Body of pancreas (tissue), 4 donors: ENCODE measurements around the gene MEG3.

Experiments
- CTCF ChIP-seq, 7 experiments: fragments of 450-650 bp in 4 of 7; fragments of 200-600 bp in 3 of 7; sonication (generic) in 3 of 7; IDR thresholded peaks; one replicate each; pipeline ENCODE4 v1.5.1; 2016 to 2019; ENCODE audit warnings: antibody characterized with exemption in 7 of 7
- POLR2A ChIP-seq, 3 donors: fragments of 450-650 bp; IDR thresholded peaks; one replicate each; pipeline ENCODE4 v1.6.1; 2016; ENCODE audit warnings: antibody characterized with exemption in 3 of 3, mild to moderate bottlenecking in 2 of 3

- TF ChIP-seq CTCF (IDR thresholded peaks at IDR 0.05) (no peak), POLR2A (IDR thresholded peaks at IDR 0.05) (no peak)
Measured at GRCh38 chr14:100807979-100808734, 17.8 kb upstream of the MEG3 start.
